ENCODE results near the gene FBXL16.

FBXL16 gene

GRCh38 chr16:736936-737481 lies 31.4 kb upstream of the FBXL16 start:
- Histone ChIP-seq H3K4me2 (ENCODE audit: low read depth, low read length, poor library complexity, severe bottlenecking) (no peak overlapping the region), H3F3A (ENCODE audit: low read depth) (no peaks in the 10 kb centered on the region), H3K79me2 (ENCODE audit: insufficient read depth, low read length) (peaks cover 7% of the 10 kb centered on the region; the same call in 1 of the 2 replicates), H2AFZ (ENCODE audit: low read length) (no peak overlapping the region), H3K4me1 (ENCODE audit: insufficient read depth, low read length, poor library complexity, severe bottlenecking) (no peaks in the 10 kb centered on the region), H3K36me3 (ENCODE audit: insufficient read depth, low read length) (no peaks in the 10 kb centered on the region), H3K9me2 (replicated peaks; ENCODE audit: low read depth, low read length) (no peaks in the 10 kb centered on the region), H3K27me3 (ENCODE audit: insufficient read depth, low read length, poor library complexity, severe bottlenecking) (no peaks in the 10 kb centered on the region), H3K9ac (ENCODE audit: low read depth, low read length, poor library complexity, severe bottlenecking) (no peak overlapping the region), H3K9me3 (ENCODE audit: insufficient read depth, low read depth, low read length) (no peaks in the 10 kb centered on the region), H4K20me1 (ENCODE audit: insufficient read depth, low read length, poor library complexity, severe bottlenecking) (no peaks in the 10 kb centered on the region), H3K4me3 (ENCODE audit: low read length, poor library complexity, severe bottlenecking) (no peak overlapping the region)
- no peak for TF ChIP-seq CTCF (conservative IDR thresholded peaks at IDR 0.05; ENCODE audit: low read length)
- TF ChIP-seq EZH2phosphoT487 (IDR thresholded peaks at IDR 0.05; ENCODE audit: borderline replicate concordance), result no peak

GRCh38 chr16:735982-736453 lies 30.4 kb upstream of the FBXL16 start:
- Histone ChIP-seq H3K36me3 (ENCODE audit: insufficient read depth, low read length) (no peaks in the 10 kb centered on the region), H3K9ac (ENCODE audit: low read depth, low read length, poor library complexity, severe bottlenecking) (no peak overlapping the region), H2AFZ (ENCODE audit: low read length) (no peak overlapping the region), H3F3A (ENCODE audit: low read depth) (no peaks in the 10 kb centered on the region), H3K27me3 (ENCODE audit: insufficient read depth, low read length, poor library complexity, severe bottlenecking) (no peaks in the 10 kb centered on the region), H3K79me2 (ENCODE audit: insufficient read depth, low read length) (peaks cover 7% of the 10 kb centered on the region; the same call in 1 of the 2 replicates), H3K4me3 (ENCODE audit: low read length, poor library complexity, severe bottlenecking) (no peak overlapping the region), H3K4me2 (ENCODE audit: low read depth, low read length, poor library complexity, severe bottlenecking) (no peak overlapping the region), H3K9me3 (ENCODE audit: insufficient read depth, low read depth, low read length) (no peaks in the 10 kb centered on the region), H3K9me2 (replicated peaks; ENCODE audit: low read depth, low read length) (no peaks in the 10 kb centered on the region), H3K4me1 (ENCODE audit: insufficient read depth, low read length, poor library complexity, severe bottlenecking) (no peaks in the 10 kb centered on the region), H4K20me1 (ENCODE audit: insufficient read depth, low read length, poor library complexity, severe bottlenecking) (no peaks in the 10 kb centered on the region)
- TF ChIP-seq EZH2phosphoT487 (IDR thresholded peaks at IDR 0.05; ENCODE audit: borderline replicate concordance) (no peak), CTCF (conservative IDR thresholded peaks at IDR 0.05; ENCODE audit: low read length) (no peak)

GRCh38 chr16:734981-735881 lies 29.6 kb upstream of the FBXL16 start:
- H3K79me2 ChIP-seq (ENCODE audit: insufficient read depth, low read length), result peaks cover 4% of the 10 kb centered on the region; the same call in 1 of the 2 replicates
- H3K4me2 ChIP-seq (ENCODE audit: low read depth, low read length, poor library complexity, severe bottlenecking), result no peak overlapping the region
- no peaks in the 10 kb centered on the region for H3K9me3 ChIP-seq (ENCODE audit: insufficient read depth, low read depth, low read length)
- H3F3A ChIP-seq (ENCODE audit: low read depth), result no peaks in the 10 kb centered on the region
- no peak overlapping the region for H3K4me3 ChIP-seq (ENCODE audit: low read length, poor library complexity, severe bottlenecking)
- H3K36me3 ChIP-seq (ENCODE audit: insufficient read depth, low read length), result no peaks in the 10 kb centered on the region
- no peak overlapping the region for H2AFZ ChIP-seq (ENCODE audit: low read length)
- no peaks in the 10 kb centered on the region for H4K20me1 ChIP-seq (ENCODE audit: insufficient read depth, low read length, poor library complexity, severe bottlenecking)
- H3K9ac ChIP-seq (ENCODE audit: low read depth, low read length, poor library complexity, severe bottlenecking), result no peak overlapping the region
- no peaks in the 10 kb centered on the region for H3K9me2 ChIP-seq (replicated peaks; ENCODE audit: low read depth, low read length)
- no peaks in the 10 kb centered on the region for H3K4me1 ChIP-seq (ENCODE audit: insufficient read depth, low read length, poor library complexity, severe bottlenecking)
- TF ChIP-seq CTCF (conservative IDR thresholded peaks at IDR 0.05; ENCODE audit: low read length) (no peak), EZH2phosphoT487 (IDR thresholded peaks at IDR 0.05; ENCODE audit: borderline replicate concordance) (no peak)
- no peaks in the 10 kb centered on the region for H3K27me3 ChIP-seq (ENCODE audit: insufficient read depth, low read length, poor library complexity, severe bottlenecking)

Data from Loucy (cell line).